ENCODE results near the gene BCAS4. TPM values are rescaled to one million over a fixed set of nuclear protein-coding genes. Genes with fewer than 3 reads are reported as not detected.
"Not testable (repeated sequence)": the region's sequence is repeated elsewhere in the genome, so short reads cannot be mapped to it uniquely, and the experiment has no call there.

Gene BCAS4
- total and polyA plus RNA-seq, 4 donors = 4.3 to 5.7 (median 5.0) TPM

GRCh38 chr20:50777373-50777772 is 17.5 kb upstream of the BCAS4 start:
- no peaks in the 10 kb centered on the region for H3K36me3 ChIP-seq (ENCODE audit: control insufficient read depth in 4 of 4, insufficient read depth in 4 of 4, low read length in 4 of 4)
- H3K27me3 ChIP-seq (ENCODE audit: control insufficient read depth in 3 of 3, insufficient read depth in 3 of 3, low read length in 2 of 3) = no peaks in the 10 kb centered on the region
- DNase-seq (no peak), ATAC-seq (ENCODE audit: insufficient read depth, low FRiP score) (no peak)
- WGBS, 2 donors = 71 to 87% methylated on average over 2 of the region's 2 CpGs
- H3K9me3 ChIP-seq (ENCODE audit: control insufficient read depth in 4 of 4, insufficient read depth in 3 of 4, low read length in 3 of 4) = no peaks in the 10 kb centered on the region
- no peak overlapping the region for H3K4me3 ChIP-seq
- TF ChIP-seq, protein P1, sequence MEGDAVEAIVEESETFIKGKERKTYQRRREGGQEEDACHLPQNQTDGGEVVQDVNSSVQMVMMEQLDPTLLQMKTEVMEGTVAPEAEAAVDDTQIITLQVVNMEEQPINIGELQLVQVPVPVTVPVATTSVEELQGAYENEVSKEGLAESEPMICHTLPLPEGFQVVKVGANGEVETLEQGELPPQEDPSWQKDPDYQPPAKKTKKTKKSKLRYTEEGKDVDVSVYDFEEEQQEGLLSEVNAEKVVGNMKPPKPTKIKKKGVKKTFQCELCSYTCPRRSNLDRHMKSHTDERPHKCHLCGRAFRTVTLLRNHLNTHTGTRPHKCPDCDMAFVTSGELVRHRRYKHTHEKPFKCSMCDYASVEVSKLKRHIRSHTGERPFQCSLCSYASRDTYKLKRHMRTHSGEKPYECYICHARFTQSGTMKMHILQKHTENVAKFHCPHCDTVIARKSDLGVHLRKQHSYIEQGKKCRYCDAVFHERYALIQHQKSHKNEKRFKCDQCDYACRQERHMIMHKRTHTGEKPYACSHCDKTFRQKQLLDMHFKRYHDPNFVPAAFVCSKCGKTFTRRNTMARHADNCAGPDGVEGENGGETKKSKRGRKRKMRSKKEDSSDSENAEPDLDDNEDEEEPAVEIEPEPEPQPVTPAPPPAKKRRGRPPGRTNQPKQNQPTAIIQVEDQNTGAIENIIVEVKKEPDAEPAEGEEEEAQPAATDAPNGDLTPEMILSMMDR (IDR thresholded peaks at IDR 0.05; ENCODE audit: control extremely low read depth, extremely low read depth) = no peak
- H3K27ac ChIP-seq (ENCODE audit: low read depth in 1 of 2, low read length in 1 of 2) = no peak overlapping the region
- H3K4me1 ChIP-seq (ENCODE audit: control insufficient read depth in 5 of 5, insufficient read depth in 5 of 5, low read length in 5 of 5) = no peaks in the 10 kb centered on the region
- no peak overlapping the region for H3K9ac ChIP-seq (ENCODE audit: insufficient read depth in 1 of 2, low read length in 2 of 2)

GRCh38 chr20:50778994-50779393 is 15.9 kb upstream of the BCAS4 start:
- WGBS, 2 donors = 94 to 97% methylated on average over 8 of the region's 8 CpGs
- H3K9me3 ChIP-seq (ENCODE audit: control insufficient read depth in 4 of 4, insufficient read depth in 3 of 4, low read length in 3 of 4); ATAC-seq (ENCODE audit: insufficient read depth, low FRiP score); H3K9ac ChIP-seq (ENCODE audit: insufficient read depth in 1 of 2, low read length in 2 of 2); H3K27me3 ChIP-seq (ENCODE audit: control insufficient read depth in 3 of 3, insufficient read depth in 3 of 3, low read length in 2 of 3); H3K36me3 ChIP-seq (ENCODE audit: control insufficient read depth in 4 of 4, insufficient read depth in 4 of 4, low read length in 4 of 4); H3K27ac ChIP-seq (ENCODE audit: low read depth in 1 of 2, low read length in 1 of 2); H3K4me1 ChIP-seq (ENCODE audit: control insufficient read depth in 5 of 5, insufficient read depth in 5 of 5, low read length in 5 of 5); DNase-seq; H3K4me3 ChIP-seq: not testable (repeated sequence)

DNA sequence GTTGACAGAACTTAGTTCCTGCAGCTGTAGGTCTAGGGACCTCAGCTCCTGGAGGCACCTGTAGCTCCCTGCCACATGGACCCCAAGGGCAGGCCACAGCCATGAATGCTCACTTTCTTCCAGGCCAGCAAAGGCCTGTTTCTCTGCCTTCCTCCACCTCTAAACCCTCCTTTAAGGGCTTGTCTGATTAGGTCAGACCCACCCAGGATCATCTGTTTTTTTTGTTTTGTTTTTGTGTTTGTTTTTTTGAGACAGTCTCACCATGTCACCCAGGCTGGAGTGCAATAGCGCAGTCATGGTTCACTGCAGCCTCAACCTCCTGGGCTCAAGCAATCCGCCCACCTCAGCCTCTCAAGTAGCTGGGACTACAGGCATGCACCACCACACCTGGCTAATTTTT is 11.5 kb upstream of the BCAS4 start:
- Histone ChIP-seq H3K9me3 (ENCODE audit: control insufficient read depth in 4 of 4, insufficient read depth in 3 of 4, low read length in 3 of 4) (no peaks in the 10 kb centered on the region), H3K4me1 (ENCODE audit: control insufficient read depth in 5 of 5, insufficient read depth in 5 of 5, low read length in 5 of 5) (peaks cover 0 to 7% (median 2%) of the 10 kb centered on the region in 5 donors), H3K4me3 (no peak overlapping the region), H3K27me3 (ENCODE audit: control insufficient read depth in 3 of 3, insufficient read depth in 3 of 3, low read length in 2 of 3) (no peaks in the 10 kb centered on the region), H3K27ac (ENCODE audit: low read depth in 1 of 2, low read length in 1 of 2) (no peak overlapping the region), H3K9ac (ENCODE audit: insufficient read depth in 1 of 2, low read length in 2 of 2) (no peak overlapping the region), H3K36me3 (ENCODE audit: control insufficient read depth in 4 of 4, insufficient read depth in 4 of 4, low read length in 4 of 4) (no peaks in the 10 kb centered on the region)
- 90 to 96% methylated on average over 2 of the region's 2 CpGs for WGBS, 2 donors
- DNase-seq (no peak), ATAC-seq (ENCODE audit: insufficient read depth, low FRiP score) (no peak)
- TF ChIP-seq, protein P1 (IDR thresholded peaks at IDR 0.05; ENCODE audit: control extremely low read depth, extremely low read depth) = no peak

DNA sequence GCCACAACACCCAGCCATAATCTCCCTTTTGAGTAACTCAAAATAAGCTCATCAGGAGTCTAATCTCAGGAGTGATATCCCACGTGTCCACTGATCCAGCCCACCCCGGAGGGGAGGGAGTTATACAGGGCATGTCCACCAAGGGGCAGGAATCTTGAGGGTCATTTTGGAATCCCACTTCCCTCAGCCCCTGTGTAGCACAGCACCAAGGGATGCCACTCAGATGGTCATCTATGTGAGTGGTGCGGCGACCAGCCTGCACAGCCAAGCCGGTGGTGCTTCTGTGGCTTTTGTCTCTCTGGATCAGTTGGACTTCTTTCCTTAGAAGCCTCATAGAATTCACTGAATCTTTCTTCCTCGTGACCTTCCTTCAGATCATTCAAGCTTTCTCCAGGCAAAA is 11.0 kb upstream of the BCAS4 start:
- ATAC-seq (ENCODE audit: insufficient read depth, low FRiP score) = no peak
- no peaks in the 10 kb centered on the region for H3K9me3 ChIP-seq (ENCODE audit: control insufficient read depth in 4 of 4, insufficient read depth in 3 of 4, low read length in 3 of 4)
- TF ChIP-seq, protein P1 (IDR thresholded peaks at IDR 0.05; ENCODE audit: control extremely low read depth, extremely low read depth) = no peak
- no peak overlapping the region for H3K27ac ChIP-seq (ENCODE audit: low read depth in 1 of 2, low read length in 1 of 2)
- peaks cover 0 to 13% (median 6%) of the 10 kb centered on the region in 5 donors for H3K4me1 ChIP-seq (ENCODE audit: control insufficient read depth in 5 of 5, insufficient read depth in 5 of 5, low read length in 5 of 5)
- no peak for DNase-seq
- H3K4me3 ChIP-seq = no peak overlapping the region
- 76 to 81% methylated on average over 6 of the region's 6 CpGs for WGBS, 2 donors
- no peaks in the 10 kb centered on the region for H3K27me3 ChIP-seq (ENCODE audit: control insufficient read depth in 3 of 3, insufficient read depth in 3 of 3, low read length in 2 of 3)
- no peaks in the 10 kb centered on the region for H3K36me3 ChIP-seq (ENCODE audit: control insufficient read depth in 4 of 4, insufficient read depth in 4 of 4, low read length in 4 of 4)
- H3K9ac ChIP-seq (ENCODE audit: insufficient read depth in 1 of 2, low read length in 2 of 2) = no peak overlapping the region
